Neural crest cell (in vitro differentiated cells): ENCODE results near the gene ADCY2. TPM values are rescaled to one million over a fixed set of nuclear protein-coding genes. Genes with fewer than 3 reads are reported as not detected.

ENCODE experiments used
- DNase-seq: peaks from one replicate; pipeline ENCODE4 v3.0.0; 2021; ENCODE audit warnings: low read depth, mixed read lengths, low spot score
- H3K27ac Mint-ChIP-seq: one replicate; pipeline ENCODE4 v1.8.0; 2021; ENCODE audit warnings: mild to moderate bottlenecking, mixed read lengths; ENCODE audit not compliant: unreplicated experiment
- H3K27me3 Mint-ChIP-seq: 2 replicates; pipeline ENCODE4 v1.8.0; 2021; ENCODE audit warnings: low read depth, mild to moderate bottlenecking, mixed read lengths
- H3K36me3 Mint-ChIP-seq: 2 replicates; pipeline ENCODE4 v1.8.0; 2021; ENCODE audit warnings: low read depth, mild to moderate bottlenecking, mixed read lengths
- H3K4me1 Mint-ChIP-seq: 2 replicates; pipeline ENCODE4 v1.8.0; 2021; ENCODE audit warnings: mixed read lengths
- H3K4me3 Mint-ChIP-seq: one replicate; pipeline ENCODE4 v1.8.0; 2021; ENCODE audit warnings: mild to moderate bottlenecking, mixed read lengths
- H3K9me3 Mint-ChIP-seq: 2 replicates; pipeline ENCODE4 v1.8.0; 2021; ENCODE audit warnings: mixed read lengths
- CTCF ChIP-seq: fragments of 200-600 bp; sonication (generic); conservative IDR thresholded peaks from 2 replicates; pipeline ENCODE4 v1.5.0; 2021; ENCODE audit warnings: antibody characterized with exemption, mild to moderate bottlenecking
- total RNA-seq: library from RNA; stranded (reverse); gene quantifications from 2 replicates; pipeline ENCODE4 v1.2.1, GENCODE V29; 2021

ADCY2 gene
- total RNA-seq, 1 donor from 2014 or later = 3.5 TPM

- Mint-ChIP-seq H3K4me3 (no peak overlapping the region), H3K27ac (no peak overlapping the region), H3K36me3 (no peaks in the 10 kb centered on the region), H3K4me1 (peaks cover 6% of the 10 kb centered on the region), H3K9me3 (no peaks in the 10 kb centered on the region), H3K27me3 (peaks cover 14% of the 10 kb centered on the region)
- DNase-seq = no peak
- no peak for TF ChIP-seq CTCF
Measured at GRCh38 chr5:7814816-7815215, 418.9 kb downstream of the ADCY2 start.

- TF ChIP-seq CTCF = peak; percentile 91
- Mint-ChIP-seq H3K4me3 (no peak overlapping the region), H3K27me3 (peaks cover 8% of the 10 kb centered on the region), H3K36me3 (no peaks in the 10 kb centered on the region), H3K4me1 (peaks cover 6% of the 10 kb centered on the region), H3K27ac (no peak overlapping the region), H3K9me3 (no peaks in the 10 kb centered on the region)
- DNase-seq = peak; percentile 90
Measured at GRCh38 chr5:7815892-7816534, 420.1 kb downstream of the ADCY2 start.

- Mint-ChIP-seq H3K27ac (no peak overlapping the region), H3K36me3 (no peaks in the 10 kb centered on the region), H3K27me3 (peaks cover 8% of the 10 kb centered on the region), H3K9me3 (no peaks in the 10 kb centered on the region), H3K4me3 (no peak overlapping the region), H3K4me1 (peaks cover 6% of the 10 kb centered on the region)
- DNase-seq = no peak
- peak; percentile 22 for TF ChIP-seq CTCF
Measured at GRCh38 chr5:7816535-7816901, 420.6 kb downstream of the ADCY2 start.

- no peaks in the 10 kb centered on the region for H3K9me3 Mint-ChIP-seq
- no peak for TF ChIP-seq CTCF
- H3K27me3 Mint-ChIP-seq = no peaks in the 10 kb centered on the region
- DNase-seq = no peak
- no peak overlapping the region for H3K4me3 Mint-ChIP-seq
- no peak overlapping the region for H3K27ac Mint-ChIP-seq
- no peaks in the 10 kb centered on the region for H3K4me1 Mint-ChIP-seq
- no peaks in the 10 kb centered on the region for H3K36me3 Mint-ChIP-seq
Measured at GRCh38 chr5:7822449-7822848, 426.5 kb downstream of the ADCY2 start.

- no peaks in the 10 kb centered on the region for H3K4me1 Mint-ChIP-seq
- no peak overlapping the region for H3K4me3 Mint-ChIP-seq
- no peaks in the 10 kb centered on the region for H3K36me3 Mint-ChIP-seq
- no peak overlapping the region for H3K27ac Mint-ChIP-seq
- no peak for DNase-seq
- no peaks in the 10 kb centered on the region for H3K27me3 Mint-ChIP-seq
- no peak for TF ChIP-seq CTCF
- no peaks in the 10 kb centered on the region for H3K9me3 Mint-ChIP-seq
Measured at GRCh38 chr5:7823594-7823993, 427.7 kb downstream of the ADCY2 start.

GRCh38 chr5:7824995-7825394, 429.1 kb downstream of the ADCY2 start:
- no peak for TF ChIP-seq CTCF
- Mint-ChIP-seq H3K27ac (no peak overlapping the region), H3K4me1 (no peaks in the 10 kb centered on the region), H3K9me3 (no peaks in the 10 kb centered on the region), H3K36me3 (no peaks in the 10 kb centered on the region), H3K4me3 (no peak overlapping the region), H3K27me3 (no peaks in the 10 kb centered on the region)
- no peak for DNase-seq
